AG04449 (cell line): ENCODE measurements around the gene NANOS2.

ENCODE experiments used
- CTCF ChIA-PET: fragments of 350-600 bp; formaldehyde crosslinking; extraction: SDS; loops from one replicate; lab custom pipeline; 2021; ENCODE audit warnings: antibody characterized with exemption; lab: Yijun Ruan, JAX
- POLR2A ChIA-PET: fragments of 400-600, 350-600 bp; formaldehyde crosslinking; extraction: SDS; loops from one replicate; lab custom pipeline; 2020; ENCODE audit warnings: antibody characterized with exemption, inconsistent platforms; lab: Yijun Ruan, JAX
- DNase-seq: peaks from one replicate; pipeline ENCODE4 v3.0.0-alpha.2; 2010; ENCODE audit warnings: low read depth, low spot score
- H3K4me3 ChIP-seq: 2 replicates; pipeline ENCODE4 v1.5.1; 2011; ENCODE audit warnings: low read depth, mild to moderate bottlenecking, control low read depth, low read length
- CTCF ChIP-seq: IDR thresholded peaks from one replicate; pipeline ENCODE4 v1.5.1; 2011; ENCODE audit warnings: mild to moderate bottlenecking, moderate library complexity, low read length, control low read depth, inconsistent platforms; ENCODE audit not compliant: insufficient read depth; ENCODE audit errors: missing control alignments

The NANOS2 gene

GRCh38 chr19:45906221-45906620, 8.4 kb downstream of the NANOS2 start:
- POLR2A ChIA-PET = no interaction called here
- CTCF ChIA-PET = interaction anchor here (1.3 kb wide), 1 partner anchor 122 kb away, joined by 3 read pairs; no protein-coding TSS in a partner anchor
- no peak overlapping the region for H3K4me3 ChIP-seq
- no peak for TF ChIP-seq CTCF
- no peak for DNase-seq

DNA sequence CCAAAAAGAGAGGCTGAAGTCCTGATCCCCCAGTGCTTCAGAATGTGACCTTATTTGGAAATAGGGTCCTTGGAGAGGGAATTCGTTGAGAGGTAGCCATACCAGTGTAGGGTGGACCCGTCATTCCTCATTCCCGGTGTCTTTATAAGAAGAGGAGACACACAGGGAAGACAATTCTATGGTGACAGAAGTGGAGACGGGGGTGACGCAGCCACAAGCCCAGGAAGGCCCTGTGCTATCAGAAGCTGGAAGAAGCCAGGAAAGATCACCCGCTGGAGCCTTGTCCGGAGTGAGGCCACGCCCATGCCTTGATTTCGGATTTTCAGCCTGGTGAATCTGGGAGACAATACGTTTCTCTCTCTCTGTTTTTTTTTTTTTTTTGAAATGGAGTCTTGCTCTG, 9.6 kb downstream of the NANOS2 start:
- ChIA-PET CTCF (no interaction called here), POLR2A (no interaction called here)
- DNase-seq = no peak
- TF ChIP-seq CTCF = no peak
- H3K4me3 ChIP-seq = no peak overlapping the region

DNA sequence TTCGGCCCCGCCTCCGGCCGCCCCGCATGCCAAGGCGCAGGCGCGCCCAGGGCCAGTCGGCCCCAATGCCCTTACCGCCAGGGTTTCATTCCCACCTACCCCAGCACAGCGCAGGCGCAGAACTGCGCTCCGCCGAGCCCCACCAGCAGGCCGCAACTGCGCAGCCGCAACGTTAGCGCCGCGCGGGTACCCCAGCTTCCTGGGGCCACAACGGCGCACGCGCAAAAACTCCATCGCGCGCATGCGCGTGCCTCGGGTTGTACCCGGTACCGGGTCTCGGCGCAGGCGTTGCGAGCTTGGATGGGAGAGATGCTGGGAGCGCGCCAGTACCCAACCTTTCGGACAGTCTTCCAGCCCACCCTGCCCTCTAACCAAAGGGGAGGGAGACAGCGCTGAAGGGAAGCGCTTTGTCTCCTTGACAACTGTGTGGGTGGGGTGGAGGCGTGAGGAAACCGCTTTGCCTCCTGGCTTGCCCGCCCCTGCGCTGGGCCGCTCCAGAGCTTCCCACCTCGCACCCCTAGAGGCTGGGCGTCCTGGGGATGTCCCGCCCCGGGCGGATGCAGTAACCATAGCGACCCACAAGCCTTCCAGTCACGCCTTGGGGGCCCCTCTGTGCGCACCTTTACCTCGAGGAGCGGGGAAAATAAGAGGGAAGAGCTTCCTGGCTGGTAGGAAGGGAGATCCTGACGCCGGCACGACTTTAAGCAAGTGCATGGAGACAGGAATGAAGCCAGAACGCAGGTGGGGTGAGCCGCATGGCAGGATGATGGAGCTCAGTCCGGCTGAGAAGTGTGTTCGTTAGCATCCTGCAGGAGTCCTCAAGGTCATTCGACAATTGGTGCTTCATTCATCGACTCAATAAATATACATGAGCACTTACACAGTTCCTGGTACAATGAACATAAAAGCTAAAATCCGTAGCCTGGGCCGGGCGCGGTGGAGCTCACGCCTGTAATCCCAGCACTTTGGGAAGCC, 11.6 kb downstream of the NANOS2 start:
- CTCF ChIA-PET = interaction anchor here (0.6 to 2.6 kb wide), 7 partner anchors 10 to 356 kb away, joined by 3 to 17 read pairs (median 3); no protein-coding TSS in a partner anchor

GRCh38 chr19:45901912-45902650, 12.5 kb downstream of the NANOS2 start, which contains the start of gene MYPOP:
MYPOP (minus strand) TSS chr19:45902613; CDS start chr19:45901773, 840 bp downstream.
- H3K4me3 ChIP-seq = peak within 1 kb of the TSS; percentile 83
- ChIA-PET CTCF (interaction anchor here (0.7 to 2.6 kb wide), 7 partner anchors 10 to 108 kb away, joined by 3 to 17 read pairs (median 3); no protein-coding TSS in a partner anchor), POLR2A (interaction anchor here (0.9 to 2.4 kb wide), 3 partner anchors 17 to 93 kb away, joined by 4 to 8 read pairs (median 4); partner anchors contain the start of genes CCDC61 and IRF2BP1)
- DNase-seq = no peak
- TF ChIP-seq CTCF = no peak

More for the DNA sequence above, 11.6 kb downstream of the NANOS2 start:
- TF ChIP-seq CTCF = no peak
- DNase-seq = peak; percentile 42
- POLR2A ChIA-PET = interaction anchor here (0.7 to 2.4 kb wide), 4 partner anchors 17 to 92 kb away, joined by 3 to 8 read pairs (median 4); partner anchors contain the start of genes CCDC61 and IRF2BP1
- H3K4me3 ChIP-seq = peak overlapping the region; percentile 83

GRCh38 chr19:45901432-45901911, 13.1 kb downstream of the NANOS2 start:
- POLR2A ChIA-PET = interaction anchor here (2.4 kb wide), 1 partner anchor 16 kb away, joined by 8 read pairs; the partner anchor contains the start of gene IRF2BP1
- CTCF ChIA-PET = interaction anchor here (0.9 to 2.6 kb wide), 6 partner anchors 15 to 109 kb away, joined by 3 to 17 read pairs (median 3); no protein-coding TSS in a partner anchor
- DNase-seq = no peak
- no peak for TF ChIP-seq CTCF
- peak overlapping the region; percentile 83 for H3K4me3 ChIP-seq
